HepG2 (cell line): Measurements from ENCODE around the gene GHRL. TPM values are rescaled to one million over a fixed set of nuclear protein-coding genes. Genes with fewer than 3 reads are reported as not detected.
A peak's percentile ranks its signal among the peaks of the same experiment; 100 is the strongest.

Experiments used
- ATAC-seq: fragments of 200-7000 bp; cut with Tn5 transposase; 3 replicates; pipeline ENCODE4 v1.9.1; 2020; ENCODE audit warnings: mild to moderate bottlenecking, moderate library complexity
- BruUV-seq: library from RNA; stranded (reverse); fragments of 400-500 nt; replicated peaks from 2 replicates; lab custom pipeline; 2021; lab: Mats Ljungman, UMichigan
- CTCF ChIA-PET: fragments of 300-600 bp; formaldehyde crosslinking; extraction: SDS; loops from one replicate; lab custom pipeline; 2021; ENCODE audit warnings: low total read pairs, inconsistent platforms, low intra/inter-chr PET ratio; lab: Yijun Ruan, JAX
- POLR2A ChIA-PET: fragments of 350-600 bp; sonication (Branson Sonifier 250); formaldehyde crosslinking; loops from one replicate; lab custom pipeline; 2020; ENCODE audit warnings: antibody characterized with exemption, inconsistent platforms; lab: Yijun Ruan, JAX
- DNase-seq: peaks from one replicate; pipeline ENCODE4 v3.0.0-alpha.2; 2015; ENCODE audit warnings: low spot score
- FAIRE-seq: peaks from 3 replicates; lab custom pipeline; 2011; peaks lifted over from hg19 to GRCh38; lab: Jason Lieb, UNC
- H2AFZ ChIP-seq: one replicate; pipeline ENCODE4 v1.6.1; 2011; ENCODE audit warnings: low read length, inconsistent platforms
- H3K27ac ChIP-seq: fragments of 300-600 bp; 3 replicates; pipeline ENCODE4 v1.8.0; 2011; ENCODE audit warnings: mixed run types, mild to moderate bottlenecking, mixed read lengths, low read length, inconsistent platforms; ENCODE audit not compliant: insufficient read depth; ENCODE audit errors: extremely low read length
- H3K27me3 ChIP-seq, 2 experiments: fragments of 200-600 bp in 1 of 2; 2 replicates in 1 of 2; 3 replicates in 1 of 2; pipeline versions ENCODE4 v1.6.0 to v1.8.0; 2011; ENCODE audit warnings: low read length in 2 of 2, mild to moderate bottlenecking in 2 of 2, moderate library complexity in 2 of 2, inconsistent platforms in 1 of 2; ENCODE audit not compliant: insufficient read depth in 2 of 2, control insufficient read depth in 1 of 2
- H3K36me3 ChIP-seq, 2 experiments: fragments of 200-600 bp in 1 of 2; replicated peaks in 1 of 2; 2 replicates in 1 of 2; 3 replicates in 1 of 2; pipeline versions ENCODE4 v1.5.1 to v1.8.0; 2011; ENCODE audit warnings: low read length in 2 of 2, inconsistent platforms in 1 of 2; ENCODE audit not compliant: insufficient read depth in 2 of 2, control insufficient read depth in 1 of 2
- H3K4me1 ChIP-seq: 2 replicates; pipeline ENCODE4 v1.5.1; 2012; ENCODE audit warnings: low read length, inconsistent platforms; ENCODE audit not compliant: insufficient read depth
- H3K4me2 ChIP-seq: 2 replicates; pipeline ENCODE4 v1.6.0; 2011; ENCODE audit warnings: low read depth, low read length, inconsistent platforms
- H3K4me3 ChIP-seq, 3 experiments: fragments of 200-600 bp in 1 of 3; sonication (generic), shearing (Covaris generic) in 1 of 3; replicated peaks in 1 of 3; 2 replicates each; pipeline ENCODE4 v1.5.1; 2011 to 2016; ENCODE audit warnings: low read length in 3 of 3, inconsistent platforms in 2 of 3, low read depth in 2 of 3, mild to moderate bottlenecking in 2 of 3, control low read depth in 1 of 3, mixed read lengths in 1 of 3; ENCODE audit not compliant: insufficient read depth in 1 of 3
- H3K79me2 ChIP-seq: one replicate; pipeline ENCODE4 v1.6.1; 2011; ENCODE audit warnings: low read length, inconsistent platforms; ENCODE audit not compliant: insufficient read depth
- H3K9ac ChIP-seq: 2 replicates; pipeline ENCODE4 v1.6.0; 2011; ENCODE audit warnings: mild to moderate bottlenecking, low read depth, low read length, inconsistent platforms; ENCODE audit not compliant: insufficient read depth
- H3K9me3 ChIP-seq: 2 replicates; pipeline ENCODE4 v1.5.1; 2012; ENCODE audit warnings: mild to moderate bottlenecking, low read length
- H4K20me1 ChIP-seq: 2 replicates; pipeline ENCODE4 v1.6.0; 2011; ENCODE audit warnings: inconsistent platforms, mild to moderate bottlenecking, low read length, moderate library complexity; ENCODE audit not compliant: insufficient read depth
- BCL6 ChIP-seq: IDR thresholded peaks from 2 replicates; pipeline ENCODE4 v1.6.1; 2016; ENCODE audit warnings: missing genetic modification reagents, missing compliant biosample characterization
- FOSL2 ChIP-seq: sonication (generic); formaldehyde crosslinking; IDR thresholded peaks from 2 replicates; pipeline ENCODE4 v1.4.0; 2020; ENCODE audit warnings: missing genetic modification reagents
- RAD21 ChIP-seq: fragments of 450-650 bp; formaldehyde crosslinking; IDR thresholded peaks from 2 replicates; pipeline ENCODE4 v1.5.0; 2020; ENCODE audit warnings: mild to moderate bottlenecking
- RBM22 ChIP-seq: fragments of 200-400 bp; formaldehyde crosslinking; optimal IDR thresholded peaks from 2 replicates; pipeline ENCODE3; 2017; ENCODE audit warnings: mild to moderate bottlenecking, low read length, moderate library complexity
- SAP130 ChIP-seq: IDR thresholded peaks from 2 replicates; pipeline ENCODE4 v1.6.1; 2016; ENCODE audit warnings: low read depth
- STAG1 ChIP-seq: sonication (generic); formaldehyde crosslinking; IDR thresholded peaks from 2 replicates; pipeline ENCODE4 v1.4.0; 2020; ENCODE audit warnings: missing genetic modification reagents
- TBP ChIP-seq: sonication (generic); formaldehyde crosslinking; IDR thresholded peaks from 2 replicates; pipeline ENCODE4 v1.5.0; 2020; ENCODE audit warnings: missing genetic modification reagents
- ZNF44 ChIP-seq: sonication (generic); formaldehyde crosslinking; IDR thresholded peaks from 2 replicates; pipeline ENCODE4 v1.5.1; 2020; ENCODE audit warnings: mild to moderate bottlenecking, missing genetic modification reagents
- WGBS: methylation state at CpG from one replicate; pipeline ENCODE4 v1.1.6; 2017; ENCODE audit warnings: low lambda C conversion rate; 5-methylcytosine and 5-hydroxymethylcytosine counted together
- in situ Hi-C: cut with HindIII; loops from 2 replicates; pipeline ENCODE4 v1.10.0; 2017; ENCODE audit warnings: low pct_unique_long_range_greater_than_20kb; ENCODE audit not compliant: extremely low pct_ligation_motif_present
- intact Hi-C: fragments of 100-400 bp; cut with micrococcal nuclease; formaldehyde crosslinking; loops from one replicate; pipeline ENCODE4 v1.10.0; 2022; ENCODE audit not compliant: unreplicated experiment
- polyA plus RNA-seq, 8 experiments: library from polyadenylated mRNA; depleted of rRNA in 3 of 8; stranded (reverse) in 7 of 8; unstranded in 1 of 8; fragments of >200 nt; fragmentation: Illumina TruSeq in 4 of 8; extraction: Trizol in 4 of 8; gene quantifications; 2 replicates each; pipeline versions ENCODE4 v1.2.1 to v1.2.3, GENCODE V29; 2011 to 2016; ENCODE audit warnings: low read depth in 4 of 8, missing spikeins in 1 of 8, mixed read lengths in 1 of 8; ENCODE audit not compliant: insufficient read depth in 1 of 8
- total RNA-seq, 5 experiments: library from RNA; depleted of rRNA; stranded (reverse); fragments of >200 nt; fragmentation: Illumina TruSeq; extraction: Trizol; gene quantifications; 2 replicates each; pipeline ENCODE4 v1.2.3, GENCODE V29; 2016; ENCODE audit warnings: low read depth in 1 of 5
- TF ChIP-seq, protein P1 (sequence below): sonication (generic); formaldehyde crosslinking; IDR thresholded peaks from 2 replicates; pipeline ENCODE4 v1.5.1; 2020; ENCODE audit warnings: missing genetic modification reagents, mild to moderate bottlenecking, borderline replicate concordance
- TF ChIP-seq, protein P2 (sequence below): sonication (generic); formaldehyde crosslinking; IDR thresholded peaks from 2 replicates; pipeline ENCODE4 v1.4.0; 2020; ENCODE audit warnings: missing genetic modification reagents
- TF ChIP-seq, protein P3 (sequence below): sonication (generic); formaldehyde crosslinking; IDR thresholded peaks from 2 replicates; pipeline ENCODE4 v1.8.0; 2023; ENCODE audit warnings: mild to moderate bottlenecking, missing genetic modification reagents

GHRL gene
- total and polyA plus RNA-seq, 2 of the 13 experiments (the other 11 are each of a cell fraction or from before 2014, with no cell fraction given), result 0.09 TPM; not detected in 1

DNA sequence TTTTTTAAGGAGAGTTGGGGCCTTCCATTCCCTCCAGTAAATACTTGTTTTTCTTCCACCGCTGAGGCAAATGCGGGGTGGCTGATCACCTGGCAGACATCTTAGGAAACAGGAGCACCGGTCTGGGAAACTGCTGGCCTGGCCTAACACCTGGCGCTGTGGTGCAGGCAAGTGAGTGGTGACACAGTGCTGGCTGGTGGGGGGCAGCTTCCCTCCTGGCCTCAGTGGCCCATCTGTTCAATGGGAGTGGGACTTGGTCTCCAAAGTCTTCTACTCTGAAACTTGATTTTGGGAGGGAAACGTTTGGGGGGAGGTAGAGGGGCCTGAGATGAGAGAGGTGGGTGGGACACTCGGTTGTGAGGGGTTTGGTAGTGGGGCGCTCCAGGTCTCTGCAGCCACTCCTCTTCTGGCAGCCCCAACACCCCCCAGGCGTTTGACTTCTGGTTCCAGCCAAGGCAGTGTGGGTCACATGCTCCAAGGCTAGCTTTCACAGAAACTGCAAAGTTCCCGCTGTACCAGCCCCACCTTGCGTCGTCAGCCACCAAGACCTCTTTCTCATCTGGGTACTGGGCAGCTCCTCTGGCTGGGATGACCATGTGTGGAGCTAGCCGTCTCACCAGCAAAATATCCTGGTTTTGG lies 4.7 kb downstream of the GHRL start:
- Histone ChIP-seq H3K4me1 (peaks cover 23% of the 10 kb centered on the region), H3K36me3 (peaks cover 12 to 28% of the 10 kb centered on the region in 2 experiments; a peak in 4 of 5 replicates), H3K27ac (no peak overlapping the region), H3K4me2 (no peak overlapping the region), H3K9ac (no peak overlapping the region), H4K20me1 (no peaks in the 10 kb centered on the region), H3K79me2 (no peaks in the 10 kb centered on the region), H3K9me3 (no peaks in the 10 kb centered on the region), H3K4me3 (no peak overlapping the region), H3K27me3 (no peaks in the 10 kb centered on the region), H2AFZ (no peak overlapping the region)
- intact Hi-C loops (no loop called here), in situ Hi-C loops (no loop called here)
- DNase-seq, result no peak
- ATAC-seq, result no peak
- FAIRE-seq, result no peak
- WGBS, result 91% methylated on average over 12 of the region's 12 CpGs
- CTCF ChIA-PET, result no interaction called here
- POLR2A ChIA-PET, result interaction anchor here (2.2 kb wide), 1 partner anchor 38 kb away, joined by 6 read pairs; no protein-coding TSS in a partner anchor
- BruUV-seq, result no TSS peak
- TF ChIP-seq TBP (no peak), ZNF44 (CRISPR knock-in tag) (no peak), RAD21 (CRISPR knock-in tag) (no peak)
- TF ChIP-seq, protein P1, sequence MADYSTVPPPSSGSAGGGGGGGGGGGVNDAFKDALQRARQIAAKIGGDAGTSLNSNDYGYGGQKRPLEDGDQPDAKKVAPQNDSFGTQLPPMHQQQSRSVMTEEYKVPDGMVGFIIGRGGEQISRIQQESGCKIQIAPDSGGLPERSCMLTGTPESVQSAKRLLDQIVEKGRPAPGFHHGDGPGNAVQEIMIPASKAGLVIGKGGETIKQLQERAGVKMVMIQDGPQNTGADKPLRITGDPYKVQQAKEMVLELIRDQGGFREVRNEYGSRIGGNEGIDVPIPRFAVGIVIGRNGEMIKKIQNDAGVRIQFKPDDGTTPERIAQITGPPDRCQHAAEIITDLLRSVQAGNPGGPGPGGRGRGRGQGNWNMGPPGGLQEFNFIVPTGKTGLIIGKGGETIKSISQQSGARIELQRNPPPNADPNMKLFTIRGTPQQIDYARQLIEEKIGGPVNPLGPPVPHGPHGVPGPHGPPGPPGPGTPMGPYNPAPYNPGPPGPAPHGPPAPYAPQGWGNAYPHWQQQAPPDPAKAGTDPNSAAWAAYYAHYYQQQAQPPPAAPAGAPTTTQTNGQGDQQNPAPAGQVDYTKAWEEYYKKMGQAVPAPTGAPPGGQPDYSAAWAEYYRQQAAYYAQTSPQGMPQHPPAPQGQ (CRISPR knock-in tag), result no peak

DNA sequence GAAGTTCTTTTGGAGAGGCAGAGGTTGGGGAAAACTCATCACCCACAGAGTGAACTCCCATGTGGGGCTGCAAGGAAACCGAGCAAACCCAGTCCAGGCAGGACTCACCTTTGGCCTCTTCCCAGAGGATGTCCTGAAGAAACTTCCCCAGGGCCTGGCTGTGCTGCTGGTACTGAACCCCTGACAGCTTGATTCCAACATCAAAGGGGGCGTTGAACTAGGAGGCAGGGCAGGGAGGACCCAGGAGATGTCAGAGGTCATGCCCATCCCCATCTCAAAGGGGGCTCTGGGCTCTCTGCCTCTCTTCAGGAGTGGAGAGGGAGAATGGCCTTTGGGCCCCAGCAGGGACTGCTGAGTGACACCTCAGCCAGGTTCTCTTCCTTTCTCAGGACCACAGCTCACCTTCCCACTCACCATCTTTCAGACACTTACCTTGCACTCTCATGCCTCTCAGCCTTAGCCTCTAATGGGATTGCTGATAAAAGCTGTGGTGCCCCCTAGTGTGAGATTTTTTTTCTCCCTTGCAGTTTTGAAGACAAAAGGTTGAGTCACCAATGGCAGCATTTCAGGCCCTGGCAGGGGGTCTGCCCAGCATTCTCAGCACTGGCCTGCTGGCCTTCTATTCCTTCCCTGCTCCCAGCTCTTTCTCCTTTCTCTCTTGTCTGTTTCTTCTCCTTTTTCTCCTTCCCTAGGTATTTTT lies 6.0 kb downstream of the GHRL start:
- Histone ChIP-seq H3K4me2 (no peak overlapping the region), H3K9ac (no peak overlapping the region), H3K9me3 (no peaks in the 10 kb centered on the region), H3K79me2 (no peaks in the 10 kb centered on the region), H2AFZ (no peak overlapping the region), H3K4me1 (peaks cover 10% of the 10 kb centered on the region), H4K20me1 (no peaks in the 10 kb centered on the region), H3K4me3 (no peak overlapping the region), H3K27me3 (no peaks in the 10 kb centered on the region), H3K36me3 (peaks cover 15 to 36% of the 10 kb centered on the region in 2 experiments; a peak in 4 of 5 replicates), H3K27ac (no peak overlapping the region)
- ChIA-PET CTCF (no interaction called here), POLR2A (interaction anchor here (2.2 kb wide), 1 partner anchor 37 kb away, joined by 6 read pairs; no protein-coding TSS in a partner anchor)
- peak; percentile 70 for DNase-seq
- no TSS peak for BruUV-seq
- ATAC-seq, result peak; percentile 49
- in situ Hi-C loops, result no loop called here
- FAIRE-seq, result peak; percentile 67
- 80% methylated on average over 1 of the region's 2 CpGs for WGBS
- intact Hi-C loops, result no loop called here
- TF ChIP-seq FOSL2 (peak; percentile 64), STAG1 (peak; percentile 79), RBM22 (peak; percentile 40), BCL6 (CRISPR knock-in tag) (no peak), SAP130 (peak; percentile 27; the same call in 1 of the 2 replicates)
- TF ChIP-seq, protein P2, sequence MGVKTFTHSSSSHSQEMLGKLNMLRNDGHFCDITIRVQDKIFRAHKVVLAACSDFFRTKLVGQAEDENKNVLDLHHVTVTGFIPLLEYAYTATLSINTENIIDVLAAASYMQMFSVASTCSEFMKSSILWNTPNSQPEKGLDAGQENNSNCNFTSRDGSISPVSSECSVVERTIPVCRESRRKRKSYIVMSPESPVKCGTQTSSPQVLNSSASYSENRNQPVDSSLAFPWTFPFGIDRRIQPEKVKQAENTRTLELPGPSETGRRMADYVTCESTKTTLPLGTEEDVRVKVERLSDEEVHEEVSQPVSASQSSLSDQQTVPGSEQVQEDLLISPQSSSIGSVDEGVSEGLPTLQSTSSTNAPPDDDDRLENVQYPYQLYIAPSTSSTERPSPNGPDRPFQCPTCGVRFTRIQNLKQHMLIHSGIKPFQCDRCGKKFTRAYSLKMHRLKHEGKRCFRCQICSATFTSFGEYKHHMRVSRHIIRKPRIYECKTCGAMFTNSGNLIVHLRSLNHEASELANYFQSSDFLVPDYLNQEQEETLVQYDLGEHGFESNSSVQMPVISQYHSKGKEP (CRISPR knock-in tag), result no peak
- TF ChIP-seq, protein P3, sequence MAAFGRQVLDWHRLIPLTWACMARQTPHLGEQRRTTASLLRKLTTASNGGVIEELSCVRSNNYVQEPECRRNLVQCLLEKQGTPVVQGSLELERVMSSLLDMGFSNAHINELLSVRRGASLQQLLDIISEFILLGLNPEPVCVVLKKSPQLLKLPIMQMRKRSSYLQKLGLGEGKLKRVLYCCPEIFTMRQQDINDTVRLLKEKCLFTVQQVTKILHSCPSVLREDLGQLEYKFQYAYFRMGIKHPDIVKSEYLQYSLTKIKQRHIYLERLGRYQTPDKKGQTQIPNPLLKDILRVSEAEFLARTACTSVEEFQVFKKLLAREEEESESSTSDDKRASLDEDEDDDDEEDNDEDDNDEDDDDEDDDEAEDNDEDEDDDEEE (CRISPR knock-in tag), result 0 out of 2 replicates have a peak, but pooled peaks have one; percentile 29
